GM12891 (cell line): ENCODE measurements around the gene SLC25A26.

Source experiments
- POLR2A ChIP-seq: IDR thresholded peaks from 2 replicates; pipeline ENCODE4 v1.6.1; 2011; ENCODE audit warnings: low read depth, low read length, control low read depth
- POLR2AphosphoS5 ChIP-seq: IDR thresholded peaks from 2 replicates; pipeline ENCODE4 v1.6.1; 2011; ENCODE audit warnings: low read depth, low read length, control low read depth
- SPI1 ChIP-seq: IDR thresholded peaks from 2 replicates; pipeline ENCODE4 v1.6.1; 2011; ENCODE audit warnings: low read depth, low read length, control low read depth
- TAF1 ChIP-seq: IDR thresholded peaks from 2 replicates; pipeline ENCODE4 v1.6.1; 2011; ENCODE audit warnings: low read depth, low read length, control low read depth

- TF ChIP-seq SPI1 (no peak), POLR2AphosphoS5 (no peak), POLR2A (no peak), TAF1 (no peak)
Measured at GRCh38 chr3:66322436-66322835, 101.6 kb downstream of the SLC25A26 start.
